C4-2B (cell line): Measurements from ENCODE around the gene SLC8A1.

Experiments used
- CTCF ChIP-seq: fragments of 450-650 bp; conservative IDR thresholded peaks from 2 replicates; pipeline ENCODE4 v1.5.1; 2017; ENCODE audit warnings: mild to moderate bottlenecking
- ZFX ChIP-seq: fragments of 450-650 bp; IDR thresholded peaks from 2 replicates; pipeline ENCODE4 v1.6.1; 2017

GRCh38 chr2:40155728-40156127 lies 296.2 kb downstream of the SLC8A1 start:
- TF ChIP-seq CTCF: no peak
- TF ChIP-seq ZFX: no peak
